H9 (cell line): Measurements from ENCODE around the gene LRP1B. TPM values are rescaled to one million over a fixed set of nuclear protein-coding genes. Genes with fewer than 3 reads are reported as not detected.

ENCODE experiments used
- DNase-seq: peaks from one replicate; pipeline ENCODE4 v3.0.0-alpha.2; 2017
- H2AFZ ChIP-seq: one replicate; pipeline ENCODE4 v1.6.1; 2013; ENCODE audit warnings: mild to moderate bottlenecking, low read length, control low read depth, moderate library complexity
- H2AK5ac ChIP-seq: 2 replicates; pipeline ENCODE4 v1.6.1; 2013; ENCODE audit warnings: low read length, control low read depth, mixed read lengths; ENCODE audit not compliant: insufficient read length
- H2BK120ac ChIP-seq: one replicate; pipeline ENCODE4 v1.6.1; 2013; ENCODE audit warnings: low read depth, mild to moderate bottlenecking, low read length, control low read depth, inconsistent platforms; ENCODE audit not compliant: poor library complexity, severe bottlenecking
- H2BK12ac ChIP-seq: 2 replicates; pipeline ENCODE4 v1.6.1; 2013; ENCODE audit warnings: low read length, control low read depth, mixed read lengths, low read depth; ENCODE audit not compliant: insufficient read length
- H2BK15ac ChIP-seq: 2 replicates; pipeline ENCODE4 v1.6.1; 2013; ENCODE audit warnings: low read depth, low read length, control low read depth
- H2BK20ac ChIP-seq: one replicate; pipeline ENCODE4 v1.6.1; 2013; ENCODE audit warnings: low read depth, mild to moderate bottlenecking, low read length, control low read depth, inconsistent platforms; ENCODE audit not compliant: poor library complexity, severe bottlenecking
- H2BK5ac ChIP-seq: 2 replicates; pipeline ENCODE4 v1.6.1; 2013; ENCODE audit warnings: low read length, control low read depth, mixed read lengths; ENCODE audit not compliant: insufficient read length
- H3K14ac ChIP-seq: 2 replicates; pipeline ENCODE4 v1.6.1; 2013; ENCODE audit warnings: low read length, control low read depth; ENCODE audit not compliant: insufficient read depth
- H3K18ac ChIP-seq: 2 replicates; pipeline ENCODE4 v1.6.1; 2013; ENCODE audit warnings: low read depth, mild to moderate bottlenecking, mixed read lengths, low read length, control low read depth; ENCODE audit not compliant: insufficient read length
- H3K23ac ChIP-seq: 2 replicates; pipeline ENCODE4 v1.6.1; 2013; ENCODE audit warnings: low read length, control low read depth, mixed read lengths, low read depth; ENCODE audit not compliant: insufficient read length
- H3K23me2 ChIP-seq: 2 replicates; pipeline ENCODE4 v1.6.1; 2013; ENCODE audit warnings: low read depth, mild to moderate bottlenecking, mixed read lengths, low read length, control low read depth; ENCODE audit not compliant: insufficient read length, poor library complexity, severe bottlenecking
- H3K27ac ChIP-seq: 2 replicates; pipeline ENCODE4 v1.5.1; 2013; ENCODE audit warnings: low read length, control low read depth, mixed read lengths, low read depth; ENCODE audit not compliant: insufficient read length
- H3K27me3 ChIP-seq: 2 replicates; pipeline ENCODE4 v1.6.1; 2013; ENCODE audit warnings: low read length, control low read depth, inconsistent platforms; ENCODE audit not compliant: insufficient read depth
- H3K4ac ChIP-seq: 2 replicates; pipeline ENCODE4 v1.6.1; 2013; ENCODE audit warnings: low read depth, mild to moderate bottlenecking, control low read depth, inconsistent platforms, low read length, moderate library complexity
- H3K4me1 ChIP-seq: 2 replicates; pipeline ENCODE4 v1.6.1; 2013; ENCODE audit warnings: low read length, control low read depth, inconsistent platforms; ENCODE audit not compliant: insufficient read depth
- H3K4me2 ChIP-seq: 2 replicates; pipeline ENCODE4 v1.6.1; 2013; ENCODE audit warnings: low read length, control low read depth, mixed read lengths; ENCODE audit not compliant: insufficient read length, insufficient read depth
- H3K56ac ChIP-seq: 2 replicates; pipeline ENCODE4 v1.6.1; 2013; ENCODE audit warnings: low read depth, mild to moderate bottlenecking, mixed read lengths, low read length, control low read depth; ENCODE audit not compliant: insufficient read length
- H3K79me1 ChIP-seq: 2 replicates; pipeline ENCODE4 v1.6.1; 2013; ENCODE audit warnings: low read depth, mild to moderate bottlenecking, moderate library complexity, low read length, control low read depth, inconsistent platforms; ENCODE audit not compliant: insufficient read depth, poor library complexity, severe bottlenecking
- H3K79me2 ChIP-seq: 2 replicates; pipeline ENCODE4 v1.6.1; 2013; ENCODE audit warnings: low read length, control low read depth, inconsistent platforms; ENCODE audit not compliant: insufficient read depth
- H3K9ac ChIP-seq: 2 replicates; pipeline ENCODE4 v1.6.1; 2013; ENCODE audit warnings: low read length, control low read depth, mixed read lengths; ENCODE audit not compliant: insufficient read length; ENCODE audit errors: extremely low read depth
- H3K9me3 ChIP-seq: one replicate; pipeline ENCODE4 v1.6.1; 2013; ENCODE audit warnings: low read depth, low read length, inconsistent platforms; ENCODE audit not compliant: control insufficient read depth
- H3T11ph ChIP-seq: one replicate; pipeline ENCODE4 v1.6.1; 2013; ENCODE audit warnings: mild to moderate bottlenecking, low read length, control low read depth, inconsistent platforms
- H4K20me1 ChIP-seq: one replicate; pipeline ENCODE4 v1.6.1; 2013; ENCODE audit not compliant: control insufficient read depth, insufficient read length, insufficient read depth
- H4K5ac ChIP-seq: 2 replicates; pipeline ENCODE4 v1.6.1; 2013; ENCODE audit warnings: low read depth, mild to moderate bottlenecking, mixed read lengths, low read length, control low read depth; ENCODE audit not compliant: insufficient read length
- H4K8ac ChIP-seq: replicated peaks from 2 replicates; pipeline ENCODE4 v1.6.1; 2013; ENCODE audit warnings: low read length, control low read depth, mixed read lengths, low read depth; ENCODE audit not compliant: insufficient read length
- H4K91ac ChIP-seq: 2 replicates; pipeline ENCODE4 v1.6.1; 2013; ENCODE audit warnings: low read depth, mild to moderate bottlenecking, moderate library complexity, mixed read lengths, low read length, control low read depth; ENCODE audit not compliant: insufficient read length
- H3K27ac Mint-ChIP-seq, 3 experiments: 2 replicates in 2 of 3; 3 replicates in 1 of 3; pipeline ENCODE4 v1.8.0; 2020 to 2021; ENCODE audit warnings: mixed read lengths in 3 of 3, mild to moderate bottlenecking in 1 of 3, moderate library complexity in 1 of 3
- H3K27me3 Mint-ChIP-seq: 2 replicates; pipeline ENCODE4 v1.8.0; 2021; ENCODE audit warnings: low read depth, mild to moderate bottlenecking, moderate library complexity, mixed read lengths
- H3K36me3 Mint-ChIP-seq, 3 experiments: 2 replicates in 2 of 3; 3 replicates in 1 of 3; pipeline ENCODE4 v1.8.0; 2020 to 2021; ENCODE audit warnings: low read depth in 3 of 3, mixed read lengths in 3 of 3; ENCODE audit not compliant: insufficient read depth in 1 of 3
- H3K4me1 Mint-ChIP-seq, 2 experiments: 2 replicates each; pipeline ENCODE4 v1.8.0; 2020; ENCODE audit warnings: mixed read lengths in 2 of 2
- H3K4me3 Mint-ChIP-seq, 2 experiments: 2 replicates in 1 of 2; 3 replicates in 1 of 2; pipeline ENCODE4 v1.8.0; 2020 to 2021; ENCODE audit warnings: mild to moderate bottlenecking in 2 of 2, mixed read lengths in 2 of 2, moderate library complexity in 1 of 2
- H3K9me3 Mint-ChIP-seq, 2 experiments: 2 replicates in 1 of 2; 3 replicates in 1 of 2; pipeline ENCODE4 v1.8.0; 2020; ENCODE audit warnings: mild to moderate bottlenecking in 2 of 2, mixed read lengths in 2 of 2, moderate library complexity in 1 of 2
- CTCF ChIP-seq: fragments of 200-600 bp; sonication (generic); conservative IDR thresholded peaks from 3 replicates; pipeline ENCODE4 v1.8.0; 2021; ENCODE audit warnings: antibody characterized with exemption, mild to moderate bottlenecking
- WGBS: extraction: QIAGEN DNeasy Blood & Tissue Kit; methylation state at CpG from one replicate; pipeline ENCODE4 v1.1.7; 2013; ENCODE audit warnings: missing lambda C conversion rate, low lambda C conversion rate, mixed read lengths; ENCODE audit not compliant: insufficient read length; ENCODE audit errors: extremely low coverage; 5-methylcytosine and 5-hydroxymethylcytosine counted together
- total RNA-seq: library from RNA; stranded (reverse); gene quantifications from 2 replicates; pipeline ENCODE4 v1.2.1, GENCODE V29; 2021

Gene LRP1B
- total RNA-seq, 1 experiment from 2014 or later: not detected

GRCh38 chr2:140552634-140553033 lies 1578.2 kb downstream of the LRP1B start:
- no CpG with 5 or more reads among the region's 3 CpGs for WGBS
- no peak overlapping the region for H3K4me3 Mint-ChIP-seq
- Histone ChIP-seq H3K23ac (no peak overlapping the region), H3K9me3 (no peaks in the 10 kb centered on the region), H2BK5ac (no peak overlapping the region), H4K8ac (no peak overlapping the region), H2AFZ (no peak overlapping the region), H4K5ac (no peak overlapping the region), H3K9ac (no peak overlapping the region), H4K20me1 (no peaks in the 10 kb centered on the region), H3T11ph (no peak overlapping the region), H3K79me1 (no peaks in the 10 kb centered on the region), H3K79me2 (no peaks in the 10 kb centered on the region), H3K4ac (no peak overlapping the region), H3K4me2 (no peak overlapping the region), H2BK15ac (no peak overlapping the region), H3K14ac (no peak overlapping the region), H3K18ac (no peak overlapping the region), H3K27me3 (no peaks in the 10 kb centered on the region), H3K27ac (no peak overlapping the region), H3K4me1 (no peaks in the 10 kb centered on the region), H2AK5ac (no peak overlapping the region), H3K56ac (no peak overlapping the region), H3K23me2 (no peaks in the 10 kb centered on the region), H2BK12ac (no peak overlapping the region), H4K91ac (no peak overlapping the region), H2BK20ac (no peak overlapping the region), H2BK120ac (no peak overlapping the region)
- no peak overlapping the region for H3K27ac Mint-ChIP-seq
- no peak for TF ChIP-seq CTCF
- no peaks in the 10 kb centered on the region; a peak in 1 of 4 replicates for H3K4me1 Mint-ChIP-seq
- DNase-seq: no peak
- H3K27me3 Mint-ChIP-seq: no peaks in the 10 kb centered on the region
- H3K36me3 Mint-ChIP-seq: no peaks in the 10 kb centered on the region
- no peaks in the 10 kb centered on the region for H3K9me3 Mint-ChIP-seq
